ENCODE measurements around the gene HCN2. TPM values are rescaled to one million over a fixed set of nuclear protein-coding genes. Genes with fewer than 3 reads are reported as not detected.

HCN2 gene
- total RNA-seq, 2 donors from 2014 or later: 0.15 to 0.75 TPM

- no peak overlapping the region for H3K4me3 ChIP-seq (ENCODE audit: low read length)
- H3K36me3 Mint-ChIP-seq (ENCODE audit: low read depth): no peaks in the 10 kb centered on the region
- H3K27ac Mint-ChIP-seq: no peak overlapping the region
- H3K4me3 Mint-ChIP-seq: peak overlapping the region; percentile 68
- H3K9me3 Mint-ChIP-seq: peaks cover 26% of the 10 kb centered on the region
- H3K4me1 ChIP-seq (ENCODE audit: control insufficient read depth, insufficient read depth, low read length): no peaks in the 10 kb centered on the region
- H3K4me1 Mint-ChIP-seq: peaks cover 17% of the 10 kb centered on the region
- H3K27me3 ChIP-seq (ENCODE audit: control insufficient read depth, insufficient read depth, low read length, poor library complexity, severe bottlenecking): no peaks in the 10 kb centered on the region
- no peak overlapping the region for H3K27ac ChIP-seq (ENCODE audit: low read depth, low read length)
- H3K36me3 ChIP-seq (ENCODE audit: control insufficient read depth, insufficient read depth, low read length): no peaks in the 10 kb centered on the region
- no peak overlapping the region for H3K9ac ChIP-seq (ENCODE audit: extremely low read depth, low read length, poor library complexity, severe bottlenecking)
- TF ChIP-seq CTCF (conservative IDR thresholded peaks at IDR 0.05): peak; percentile 96
- WGBS, 2 experiments (ENCODE audit: insufficient coverage in 1 of 2, insufficient read length in 1 of 2): 4 to 19% methylated on average over 16 to 24 of the region's 24 CpGs
- peaks cover 17% of the 10 kb centered on the region for H3K27me3 Mint-ChIP-seq (ENCODE audit: insufficient read depth)
- H3K9me3 ChIP-seq (ENCODE audit: control insufficient read depth, low read length): peaks cover 6% of the 10 kb centered on the region
- peak; percentile 98 for DNase-seq
Observed at GRCh38 chr19:664913-665443, 75.3 kb downstream of the HCN2 start.

Other genes starting within 250 kb of the HCN2 start
- gene MIER2, start 245.1 kb upstream of the HCN2 start, total RNA-seq: 10 to 100 TPM; 50.5 to 51.3 TPM
- gene C2CD4C, start 180.7 kb upstream of the HCN2 start, total RNA-seq: 10 to 100 TPM in 1 of 2 donors, 1 to 10 TPM in 1; 5.6 to 25.0 TPM
- gene SHC2, start 128.8 kb upstream of the HCN2 start, total RNA-seq: 10 to 100 TPM; 56.5 to 93.0 TPM
- 1 to 10 TPM in 1 of 2 donors, under 1 TPM in 1; 0.46 to 1.5 TPM for gene MADCAM1, start 93.4 kb upstream of the HCN2 start, total RNA-seq
- gene TPGS1, start 82.4 kb upstream of the HCN2 start, total RNA-seq: 10 to 100 TPM; 11.7 to 13.0 TPM
- 100 to 1,000 TPM; 128 to 138 TPM for gene CDC34, start 58.1 kb upstream of the HCN2 start, total RNA-seq
- under 1 TPM in 1 of 2 donors, not detected in 1; 0.51 TPM for gene GZMM, start 45.8 kb upstream of the HCN2 start, total RNA-seq
- gene BSG, start 17.3 kb upstream of the HCN2 start, total RNA-seq: 100 to 1,000 TPM; 808 to 833 TPM
- gene POLRMT, start 43.7 kb downstream of the HCN2 start, total RNA-seq: 10 to 100 TPM; 76.6 to 86.4 TPM
- gene FGF22, start 50.0 kb downstream of the HCN2 start, total RNA-seq: under 1 TPM; 0.81 to 0.82 TPM
- gene RNF126, start 73.3 kb downstream of the HCN2 start, total RNA-seq: 10 to 100 TPM; 49.1 to 66.4 TPM
- 10 to 100 TPM in 1 of 2 donors, 1 to 10 TPM in 1; 9.8 to 14.1 TPM for gene FSTL3, start 86.5 kb downstream of the HCN2 start, total RNA-seq
- not detected for gene PRSS57, start 105.6 kb downstream of the HCN2 start, total RNA-seq
- gene PALM, start 119.1 kb downstream of the HCN2 start, total RNA-seq: 10 to 100 TPM; 32.9 to 40.8 TPM
- gene MISP, start 161.2 kb downstream of the HCN2 start, total RNA-seq: under 1 TPM in 1 of 2 donors, not detected in 1; 0.11 TPM
- 100 to 1,000 TPM; 647 to 694 TPM for gene PTBP1, start 207.6 kb downstream of the HCN2 start, total RNA-seq
- 100 to 1,000 TPM; 110 to 111 TPM for gene PLPPR3, start 232.1 kb downstream of the HCN2 start, total RNA-seq
- gene AZU1, start 238.0 kb downstream of the HCN2 start, total RNA-seq: 1 to 10 TPM; 2.5 to 3.7 TPM